ENCODE data around the gene LBR. TPM values are rescaled to one million over a fixed set of nuclear protein-coding genes. Genes with fewer than 3 reads are reported as not detected.

LBR gene
- total RNA-seq, 4 donors from 2014 or later: 24.7 to 75.0 (median 46.5) TPM

DNA sequence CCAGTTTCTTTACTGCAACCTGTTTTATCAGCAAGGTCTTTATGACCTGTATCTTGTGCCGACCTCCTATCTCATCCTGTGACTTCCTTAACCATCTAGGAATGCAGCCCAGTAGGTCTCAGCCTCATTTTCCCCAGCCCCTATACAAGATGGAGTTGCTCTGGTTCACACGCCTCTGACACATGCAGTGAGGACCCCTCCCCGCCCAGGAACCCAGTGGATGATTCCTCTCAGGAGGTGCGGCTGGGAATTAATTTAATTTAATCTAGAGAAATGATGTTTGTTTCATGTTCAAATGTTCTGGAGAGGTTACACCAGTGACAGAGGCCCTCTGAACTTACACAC lies 39.0 kb upstream of the LBR start:
- no peak for DNase-seq (ENCODE audit: low spot score)
- no peak for ATAC-seq (ENCODE audit: low FRiP score)
- TF ChIP-seq, protein P1, sequence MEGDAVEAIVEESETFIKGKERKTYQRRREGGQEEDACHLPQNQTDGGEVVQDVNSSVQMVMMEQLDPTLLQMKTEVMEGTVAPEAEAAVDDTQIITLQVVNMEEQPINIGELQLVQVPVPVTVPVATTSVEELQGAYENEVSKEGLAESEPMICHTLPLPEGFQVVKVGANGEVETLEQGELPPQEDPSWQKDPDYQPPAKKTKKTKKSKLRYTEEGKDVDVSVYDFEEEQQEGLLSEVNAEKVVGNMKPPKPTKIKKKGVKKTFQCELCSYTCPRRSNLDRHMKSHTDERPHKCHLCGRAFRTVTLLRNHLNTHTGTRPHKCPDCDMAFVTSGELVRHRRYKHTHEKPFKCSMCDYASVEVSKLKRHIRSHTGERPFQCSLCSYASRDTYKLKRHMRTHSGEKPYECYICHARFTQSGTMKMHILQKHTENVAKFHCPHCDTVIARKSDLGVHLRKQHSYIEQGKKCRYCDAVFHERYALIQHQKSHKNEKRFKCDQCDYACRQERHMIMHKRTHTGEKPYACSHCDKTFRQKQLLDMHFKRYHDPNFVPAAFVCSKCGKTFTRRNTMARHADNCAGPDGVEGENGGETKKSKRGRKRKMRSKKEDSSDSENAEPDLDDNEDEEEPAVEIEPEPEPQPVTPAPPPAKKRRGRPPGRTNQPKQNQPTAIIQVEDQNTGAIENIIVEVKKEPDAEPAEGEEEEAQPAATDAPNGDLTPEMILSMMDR (IDR thresholded peaks at IDR 0.05): no peak

- TF ChIP-seq, protein P1 (IDR thresholded peaks at IDR 0.05): no peak
- ATAC-seq (ENCODE audit: low FRiP score) (no peak), DNase-seq (ENCODE audit: low spot score) (no peak)
These were observed 38.1 kb upstream of the LBR start for GRCh38 chr1:225465793-225466517.

- DNase-seq (ENCODE audit: low spot score) (no peak), ATAC-seq (ENCODE audit: low FRiP score) (no peak)
- TF ChIP-seq, protein P1 (IDR thresholded peaks at IDR 0.05): no peak
These were observed 37.3 kb upstream of the LBR start for GRCh38 chr1:225464851-225465792.

DNA sequence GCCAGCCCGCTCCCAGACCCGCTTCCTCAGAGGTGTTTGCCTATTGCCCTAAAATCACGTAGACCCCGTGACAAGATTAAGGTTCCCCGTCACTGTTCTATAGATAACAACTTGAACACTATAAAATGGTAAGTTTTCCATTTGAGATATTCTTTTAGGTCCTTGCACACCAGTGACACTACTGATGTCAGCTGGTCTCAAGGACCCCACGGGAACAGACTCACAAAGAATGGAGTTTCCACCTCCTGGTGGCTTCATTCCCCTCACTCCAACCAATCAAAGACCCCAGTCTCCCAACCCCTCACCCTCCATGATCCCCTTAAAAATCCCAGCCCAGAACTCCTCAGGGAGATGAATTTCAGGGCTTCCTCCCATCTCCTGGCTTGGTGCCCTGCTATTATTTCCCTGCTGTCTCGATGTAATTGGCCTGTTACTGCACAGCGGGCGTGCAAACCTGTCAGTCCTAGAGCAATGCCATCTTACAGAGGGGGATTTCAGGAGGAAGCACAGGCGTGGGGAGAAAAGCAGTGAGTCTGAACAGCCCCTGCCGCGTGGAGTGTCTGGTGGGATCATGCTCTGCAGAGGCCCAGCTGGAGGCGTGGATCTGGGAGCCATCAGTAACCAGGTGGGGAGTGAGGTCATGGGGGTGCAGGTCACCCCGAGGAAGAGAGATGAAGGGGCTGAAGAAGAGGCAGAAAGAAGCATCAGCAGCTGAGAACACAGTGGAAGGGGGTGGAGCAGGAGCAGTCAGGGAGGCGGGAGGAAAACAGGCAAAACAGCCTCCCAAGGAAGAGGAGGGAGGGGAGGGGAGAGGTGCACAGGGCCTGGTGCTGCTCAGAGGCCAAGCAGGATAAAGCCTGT lies 35.1 kb upstream of the LBR start:
- ATAC-seq (ENCODE audit: low FRiP score) (no peak), DNase-seq (ENCODE audit: low spot score) (no peak)
- TF ChIP-seq, protein P1 (IDR thresholded peaks at IDR 0.05): no peak

DNA sequence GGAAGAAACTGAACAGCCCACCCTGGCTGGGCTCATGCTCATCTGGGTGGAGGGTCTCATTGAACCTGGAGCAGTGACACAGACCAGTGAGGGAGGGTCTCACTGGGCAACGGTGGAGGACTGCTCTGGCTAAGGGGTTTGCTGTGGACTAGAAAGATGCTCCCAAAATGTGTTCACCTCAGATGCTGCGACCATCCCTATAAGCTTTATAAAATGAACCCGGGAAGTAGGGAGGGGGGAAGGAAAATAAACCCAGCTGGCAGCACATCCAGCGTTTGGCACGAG lies 34.5 kb upstream of the LBR start:
- ATAC-seq (ENCODE audit: low FRiP score) (no peak), DNase-seq (ENCODE audit: low spot score) (no peak)
- TF ChIP-seq, protein P1 (IDR thresholded peaks at IDR 0.05): no peak

DNA sequence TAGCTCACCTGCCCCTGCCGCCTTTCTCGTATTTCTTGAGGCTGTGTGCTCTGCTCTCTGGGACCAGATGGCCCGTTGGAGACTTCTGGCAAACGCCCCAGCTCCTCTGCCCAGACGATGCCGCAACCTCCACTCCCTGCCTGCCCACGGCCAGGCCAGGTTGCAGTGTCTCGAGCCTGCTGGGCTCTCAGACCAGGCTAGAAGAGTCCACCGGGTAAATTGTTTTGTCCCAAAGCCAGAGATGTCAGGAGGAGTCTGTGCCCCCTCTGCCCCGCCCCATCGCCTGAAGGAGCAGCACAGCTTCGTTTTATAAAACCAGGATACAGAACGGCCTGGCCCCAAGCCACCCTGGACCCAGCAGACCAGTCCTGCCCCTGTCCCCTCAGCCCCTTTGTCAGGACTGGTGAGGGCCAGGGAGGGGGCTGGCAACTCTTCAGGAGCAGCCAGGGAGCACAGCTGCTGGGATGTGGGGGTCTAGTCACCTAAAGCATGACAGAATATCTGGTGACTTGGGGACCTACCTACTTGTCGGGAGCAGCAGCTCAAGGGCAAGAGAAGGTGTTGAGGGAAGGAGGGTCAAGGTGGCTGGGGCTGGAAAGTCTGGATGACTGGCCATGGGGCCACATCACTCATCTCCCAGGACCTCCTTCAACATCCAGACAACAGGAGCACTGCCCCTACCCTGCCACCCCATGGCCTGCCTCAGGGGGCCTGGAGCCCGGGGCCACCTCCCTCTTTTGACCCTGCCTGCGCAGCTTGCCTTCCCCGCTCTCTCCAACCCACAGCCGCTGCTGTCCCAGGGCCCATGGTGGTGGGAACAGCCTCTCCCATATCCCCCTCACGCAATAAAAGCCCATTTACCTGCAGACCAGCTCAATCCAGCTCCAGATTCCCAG lies 33.9 kb upstream of the LBR start:
- DNase-seq (ENCODE audit: low spot score): no peak
- TF ChIP-seq, protein P1 (IDR thresholded peaks at IDR 0.05): no peak
- no peak for ATAC-seq (ENCODE audit: low FRiP score)

All from omental fat pad (tissue), 4 donors.